Measurements from ENCODE around the gene CPNE7. TPM values are rescaled to one million over a fixed set of nuclear protein-coding genes. Genes with fewer than 3 reads are reported as not detected.

CPNE7 gene
- total and polyA plus RNA-seq, 2 of the 4 experiments (the other 2 are of a cell fraction) = 5.4 to 17.4 TPM

DNA sequence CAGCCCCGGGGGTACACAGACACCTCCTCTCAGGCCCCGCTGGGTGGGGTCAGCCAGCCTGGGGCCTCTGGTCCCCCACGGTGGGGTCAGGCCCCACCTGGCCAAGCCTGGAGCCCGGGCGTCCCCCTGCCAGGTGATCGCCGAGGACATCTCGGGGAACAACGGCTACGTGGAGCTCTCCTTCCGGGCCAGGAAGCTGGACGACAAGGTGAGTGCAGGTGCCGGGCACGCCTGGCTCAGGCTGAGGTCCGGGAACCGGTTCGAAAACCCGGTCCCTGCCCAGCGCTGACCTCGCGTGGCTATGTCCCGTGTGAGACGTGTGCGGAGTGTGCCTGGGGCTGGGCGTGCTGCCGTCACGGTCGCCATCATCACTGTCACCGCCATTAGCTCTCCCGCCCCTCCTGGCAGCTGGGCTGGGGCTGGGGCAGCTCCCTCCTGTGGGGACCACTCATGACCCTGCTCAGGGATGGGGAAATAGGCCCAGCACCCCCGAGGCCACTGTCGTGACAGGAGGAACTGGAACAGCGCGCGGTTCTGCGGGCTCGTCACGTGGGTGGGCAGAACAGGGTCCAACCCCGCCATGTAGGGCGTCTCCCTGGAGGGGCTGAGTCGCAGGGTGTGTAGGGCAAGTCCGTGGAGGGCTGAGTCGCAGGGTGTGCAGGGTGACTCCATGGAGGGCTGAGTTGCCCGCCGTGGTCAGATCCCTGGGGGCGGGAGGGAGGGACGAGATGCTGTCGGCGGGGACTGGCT, 8.5 kb downstream of the CPNE7 start:
- WGBS, 2 experiments (ENCODE audit: extremely low coverage in 2 of 2, insufficient read length in 1 of 2) = 93% methylated on average over 31 of the region's 49 CpGs; no CpG with 5 or more reads in 1 of the 2 experiments
- TF ChIP-seq CEBPB (IDR thresholded peaks at IDR 0.05; ENCODE audit: low read depth, low read length) (no peak), MXI1 (IDR thresholded peaks at IDR 0.05; ENCODE audit: borderline replicate concordance, low read depth, low read length) (no peak), RAD21 (IDR thresholded peaks at IDR 0.05; ENCODE audit: low read length) (no peak), FOS (IDR thresholded peaks at IDR 0.05; ENCODE audit: low read depth, low read length) (no peak), RCOR1 (IDR thresholded peaks at IDR 0.05; ENCODE audit: insufficient replicate concordance, low read length) (no peak), BHLHE40 (IDR thresholded peaks at IDR 0.05; ENCODE audit: low read depth, low read length) (no peak), NFE2L2 (IDR thresholded peaks at IDR 0.05; ENCODE audit: low read depth, low read length) (no peak), RFX5 (IDR thresholded peaks at IDR 0.05; ENCODE audit: low read depth, low read length) (no peak), CHD1 (IDR thresholded peaks at IDR 0.05; ENCODE audit: low read depth, low read length) (no peak), POLR2A (IDR thresholded peaks at IDR 0.05; ENCODE audit: low read depth, low read length) (no peak), SMC3 (IDR thresholded peaks at IDR 0.05; ENCODE audit: low read depth, low read length) (no peak), MAFK (IDR thresholded peaks at IDR 0.05; ENCODE audit: low read depth, low read length) (no peak)
- TF ChIP-seq, protein P1, sequence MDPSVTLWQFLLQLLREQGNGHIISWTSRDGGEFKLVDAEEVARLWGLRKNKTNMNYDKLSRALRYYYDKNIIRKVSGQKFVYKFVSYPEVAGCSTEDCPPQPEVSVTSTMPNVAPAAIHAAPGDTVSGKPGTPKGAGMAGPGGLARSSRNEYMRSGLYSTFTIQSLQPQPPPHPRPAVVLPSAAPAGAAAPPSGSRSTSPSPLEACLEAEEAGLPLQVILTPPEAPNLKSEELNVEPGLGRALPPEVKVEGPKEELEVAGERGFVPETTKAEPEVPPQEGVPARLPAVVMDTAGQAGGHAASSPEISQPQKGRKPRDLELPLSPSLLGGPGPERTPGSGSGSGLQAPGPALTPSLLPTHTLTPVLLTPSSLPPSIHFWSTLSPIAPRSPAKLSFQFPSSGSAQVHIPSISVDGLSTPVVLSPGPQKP (IDR thresholded peaks at IDR 0.05; ENCODE audit: borderline replicate concordance, low read depth, low read length) = no peak
- TF ChIP-seq, protein P2, sequence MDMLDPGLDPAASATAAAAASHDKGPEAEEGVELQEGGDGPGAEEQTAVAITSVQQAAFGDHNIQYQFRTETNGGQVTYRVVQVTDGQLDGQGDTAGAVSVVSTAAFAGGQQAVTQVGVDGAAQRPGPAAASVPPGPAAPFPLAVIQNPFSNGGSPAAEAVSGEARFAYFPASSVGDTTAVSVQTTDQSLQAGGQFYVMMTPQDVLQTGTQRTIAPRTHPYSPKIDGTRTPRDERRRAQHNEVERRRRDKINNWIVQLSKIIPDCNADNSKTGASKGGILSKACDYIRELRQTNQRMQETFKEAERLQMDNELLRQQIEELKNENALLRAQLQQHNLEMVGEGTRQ (IDR thresholded peaks at IDR 0.05; ENCODE audit: low read depth, low read length) = no peak
- TF ChIP-seq, protein P3, sequence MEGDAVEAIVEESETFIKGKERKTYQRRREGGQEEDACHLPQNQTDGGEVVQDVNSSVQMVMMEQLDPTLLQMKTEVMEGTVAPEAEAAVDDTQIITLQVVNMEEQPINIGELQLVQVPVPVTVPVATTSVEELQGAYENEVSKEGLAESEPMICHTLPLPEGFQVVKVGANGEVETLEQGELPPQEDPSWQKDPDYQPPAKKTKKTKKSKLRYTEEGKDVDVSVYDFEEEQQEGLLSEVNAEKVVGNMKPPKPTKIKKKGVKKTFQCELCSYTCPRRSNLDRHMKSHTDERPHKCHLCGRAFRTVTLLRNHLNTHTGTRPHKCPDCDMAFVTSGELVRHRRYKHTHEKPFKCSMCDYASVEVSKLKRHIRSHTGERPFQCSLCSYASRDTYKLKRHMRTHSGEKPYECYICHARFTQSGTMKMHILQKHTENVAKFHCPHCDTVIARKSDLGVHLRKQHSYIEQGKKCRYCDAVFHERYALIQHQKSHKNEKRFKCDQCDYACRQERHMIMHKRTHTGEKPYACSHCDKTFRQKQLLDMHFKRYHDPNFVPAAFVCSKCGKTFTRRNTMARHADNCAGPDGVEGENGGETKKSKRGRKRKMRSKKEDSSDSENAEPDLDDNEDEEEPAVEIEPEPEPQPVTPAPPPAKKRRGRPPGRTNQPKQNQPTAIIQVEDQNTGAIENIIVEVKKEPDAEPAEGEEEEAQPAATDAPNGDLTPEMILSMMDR (conservative IDR thresholded peaks at IDR 0.05; ENCODE audit: low read depth, low read length) = no peak

More for the DNA sequence above, 8.5 kb downstream of the CPNE7 start:
- no peak overlapping the region for H2AK9ac ChIP-seq (replicated peaks; ENCODE audit: low read depth, low read length, poor library complexity)
- no peak overlapping the region for H3K18ac ChIP-seq (ENCODE audit: low read depth, low read length)
- H3K9ac ChIP-seq (ENCODE audit: low read depth, low read length) = no peak overlapping the region
- ChIA-PET CTCF (interaction anchor here (0.9 kb wide), 1 partner anchor 12 kb away, joined by 4 read pairs; no protein-coding TSS in a partner anchor), POLR2A (ENCODE audit: unreplicated experiment) (no interaction called here)
- H3K9me3 ChIP-seq (ENCODE audit: control insufficient read depth, insufficient read depth, low read length) = no peaks in the 10 kb centered on the region
- no TSS peak for BruUV-seq (replicated peaks)
- H3K4me2 ChIP-seq (ENCODE audit: low read depth, low read length) = no peak overlapping the region
- H3K27ac ChIP-seq (ENCODE audit: insufficient read depth, low read length) = no peak overlapping the region
- no peak for DNase-seq
- H4K5ac ChIP-seq (ENCODE audit: low read depth, low read length) = no peak overlapping the region
- in situ Hi-C loops (cut with MboI; ENCODE audit: low sequenced_read_pairs) = no loop called here
- H3K56ac ChIP-seq (ENCODE audit: extremely low read depth, insufficient read depth, low read length) = no peak overlapping the region
- H3K9me1 ChIP-seq (ENCODE audit: insufficient read depth, low read length) = peaks cover 26% of the 10 kb centered on the region
- H2BK20ac ChIP-seq (ENCODE audit: low read depth, low read length) = no peak overlapping the region
- H4K91ac ChIP-seq (ENCODE audit: insufficient read depth, low read depth, low read length) = no peak overlapping the region
- no peak for ATAC-seq (ENCODE audit: low read depth)
- H4K8ac ChIP-seq (ENCODE audit: low read depth in 2 of 2, low read length in 2 of 2) = no peak overlapping the region
- no peak overlapping the region for H3K4ac ChIP-seq (ENCODE audit: low read depth, low read length)
- H2AK5ac ChIP-seq (ENCODE audit: low read depth, low read length) = no peak overlapping the region; the same call in 1 of the 2 replicates
- H4K20me1 ChIP-seq (ENCODE audit: insufficient read depth, low read length) = peaks cover 3% of the 10 kb centered on the region; the same call in 1 of the 2 replicates
- intact Hi-C loops (cut with micrococcal nuclease) = no loop called here
- no peak overlapping the region for H3K23ac ChIP-seq (ENCODE audit: low read depth, low read length)
- H2BK120ac ChIP-seq (ENCODE audit: low read depth, low read length) = no peak overlapping the region
- no peak overlapping the region for H3K4me3 ChIP-seq (ENCODE audit: insufficient read depth, low read depth, low read length)
- H3K79me1 ChIP-seq (ENCODE audit: low read depth in 1 of 2, low read length in 2 of 2) = peaks cover 0 to 13% of the 10 kb centered on the region in 2 experiments; a peak in 1 of 4 replicates
- no peak overlapping the region for H2BK15ac ChIP-seq (ENCODE audit: low read depth, low read length)
- peaks cover 17% of the 10 kb centered on the region for H3K4me1 ChIP-seq (ENCODE audit: control insufficient read depth, insufficient read depth, low read length)
- H3K14ac ChIP-seq (replicated peaks; ENCODE audit: low read depth, low read length) = no peak overlapping the region
- no peaks in the 10 kb centered on the region for H3K27me3 ChIP-seq (ENCODE audit: control insufficient read depth, insufficient read depth, low read length)
- no peak overlapping the region for H2BK5ac ChIP-seq (ENCODE audit: low read depth, low read length, poor library complexity, severe bottlenecking)
- dilution Hi-C loops (cut with HindIII; ENCODE audit: low sequenced_read_pairs, unreplicated experiment) = no loop called here
- H3K36me3 ChIP-seq (ENCODE audit: control insufficient read depth, insufficient read depth, low read length) = peaks cover 6% of the 10 kb centered on the region; the same call in 1 of the 2 replicates
- no peak overlapping the region for H2AFZ ChIP-seq (replicated peaks; ENCODE audit: low read length, poor library complexity)
